Activated CD4-positive, alpha-beta T cell treated with anti-CD3 and anti-CD28 coated beads for 36 hours (primary cell): ENCODE data around the gene RACGAP1. TPM values are rescaled to one million over a fixed set of nuclear protein-coding genes. Genes with fewer than 3 reads are reported as not detected.
"Not testable (repeated sequence)": the region's sequence is repeated elsewhere in the genome, so short reads cannot be mapped to it uniquely, and the experiment has no call there.

Experiments used
- ATAC-seq: fragments of 200-7000 bp; cut with Tn5 transposase; one replicate; pipeline ENCODE4 v1.10.0; 2021; ENCODE audit warnings: mild to moderate bottlenecking, moderate library complexity
- CTCF ChIA-PET: fragments of 350-600 bp; sonication (Branson Sonifier 250); formaldehyde crosslinking; loops from one replicate; lab custom pipeline; 2021; ENCODE audit warnings: antibody characterized with exemption; lab: Charles Lee
- POLR2A ChIA-PET: fragments of 350-600 bp; sonication (Branson Sonifier 250); formaldehyde crosslinking; loops from one replicate; lab custom pipeline; 2021; ENCODE audit warnings: antibody characterized with exemption, inconsistent platforms; lab: Charles Lee
- DNase-seq: peaks from one replicate; pipeline ENCODE4 v3.0.0-alpha.2; 2020
- H3K27ac Mint-ChIP-seq: one replicate; pipeline ENCODE4 v1.8.0; 2021; ENCODE audit warnings: mixed read lengths
- H3K27me3 Mint-ChIP-seq: one replicate; pipeline ENCODE4 v1.8.0; 2021; ENCODE audit warnings: mixed read lengths
- H3K36me3 Mint-ChIP-seq: one replicate; pipeline ENCODE4 v1.8.0; 2021; ENCODE audit warnings: low read depth, mixed read lengths
- H3K4me1 Mint-ChIP-seq: one replicate; pipeline ENCODE4 v1.8.0; 2021; ENCODE audit warnings: mixed read lengths
- H3K4me3 Mint-ChIP-seq: one replicate; pipeline ENCODE4 v1.8.0; 2021; ENCODE audit warnings: mild to moderate bottlenecking, moderate library complexity, mixed read lengths
- H3K9me3 Mint-ChIP-seq: one replicate; pipeline ENCODE4 v1.8.0; 2021; ENCODE audit warnings: low read depth, mixed read lengths
- intact Hi-C, 2 experiments: fragments of 100-400 bp; cut with DNase I in 1 of 2; cut with micrococcal nuclease in 1 of 2; formaldehyde crosslinking; loops; one replicate each; pipeline versions ENCODE4 v1.14.2 to v1.15.1; 2022 to 2024; cut with DNase I, micrococcal nuclease
- total RNA-seq, 2 experiments: library from RNA; stranded (reverse); gene quantifications; one replicate each; pipeline ENCODE4 v1.2.3, GENCODE V29; 2021

Gene RACGAP1
- total RNA-seq, 2 experiments from 2014 or later, result 99.7 to 118 TPM

- POLR2A ChIA-PET, result interaction anchor here (0.5 kb wide), 1 partner anchor 23 kb away, joined by 3 read pairs; no protein-coding TSS in a partner anchor
- ATAC-seq, result no peak
- no peak for DNase-seq
- Mint-ChIP-seq H3K36me3 (no peaks in the 10 kb centered on the region), H3K4me1 (no peaks in the 10 kb centered on the region), H3K9me3 (no peaks in the 10 kb centered on the region), H3K4me3 (no peak overlapping the region), H3K27me3 (peaks cover 16% of the 10 kb centered on the region), H3K27ac (no peak overlapping the region)
- CTCF ChIA-PET, result interaction anchor here (0.5 to 3.2 kb wide), 5 partner anchors 9 to 63 kb away, joined by 3 to 11 read pairs (median 3); no protein-coding TSS in a partner anchor
- intact Hi-C loops, result no loop called here
Observed at GRCh38 chr12:50032515-50032853, 7.2 kb upstream of the RACGAP1 start.

- DNase-seq, H3K4me1 Mint-ChIP-seq, H3K36me3 Mint-ChIP-seq, H3K4me3 Mint-ChIP-seq, intact Hi-C loops, H3K9me3 Mint-ChIP-seq, H3K27ac Mint-ChIP-seq, ATAC-seq: not testable (repeated sequence)
- CTCF ChIA-PET, result interaction anchor here (0.6 to 1.5 kb wide), 6 partner anchors 9 to 198 kb away, joined by 3 to 8 read pairs (median 4); no protein-coding TSS in a partner anchor
- POLR2A ChIA-PET, result interaction anchor here (0.9 kb wide), 1 partner anchor 21 kb away, joined by 5 read pairs; no protein-coding TSS in a partner anchor
- H3K27me3 Mint-ChIP-seq, result peaks cover 14% of the 10 kb centered on the region
Observed at GRCh38 chr12:50030449-50030848, 5.2 kb upstream of the RACGAP1 start.

- Mint-ChIP-seq H3K4me1 (peaks cover 23% of the 10 kb centered on the region), H3K27ac (no peak overlapping the region), H3K4me3 (no peak overlapping the region), H3K9me3 (peaks cover 2% of the 10 kb centered on the region), H3K27me3 (peaks cover 3% of the 10 kb centered on the region), H3K36me3 (peaks cover 24% of the 10 kb centered on the region)
- intact Hi-C loops, result loop anchor here (10.0 kb wide), 2 partner anchors 182 to 462 kb away; partner anchors contain the start of genes BCDIN3D (in 1 of the 2) and MCRS1 (in 1 of the 2)
- ATAC-seq (no peak), DNase-seq (no peak)
- CTCF ChIA-PET, result interaction anchor here (1.4 to 4.9 kb wide), 3 partner anchors 12 to 30 kb away, joined by 8 to 30 read pairs (median 9); no protein-coding TSS in a partner anchor
- POLR2A ChIA-PET, result no interaction called here
Observed at GRCh38 chr12:50026691-50027090, 1.4 kb upstream of the RACGAP1 start.

- DNase-seq (no peak), ATAC-seq (peak; percentile 31)
- POLR2A ChIA-PET, result interaction anchor here (0.6 to 2.2 kb wide), 8 partner anchors 14 to 836 kb away, joined by 3 to 16 read pairs (median 4); partner anchors contain the start of genes SMARCD1 and TUBA1A
- peak overlapping the region; percentile 95 for H3K27ac Mint-ChIP-seq
- peak overlapping the region; percentile 90 for H3K4me3 Mint-ChIP-seq
- peaks cover 2% of the 10 kb centered on the region for H3K9me3 Mint-ChIP-seq
- H3K4me1 Mint-ChIP-seq, result peaks cover 23% of the 10 kb centered on the region
- CTCF ChIA-PET, result interaction anchor here (0.7 to 4.9 kb wide), 11 partner anchors 10 to 158 kb away, joined by 3 to 30 read pairs (median 5); partner anchors contain the start of genes COX14 and SMARCD1
- H3K27me3 Mint-ChIP-seq, result no peaks in the 10 kb centered on the region
- H3K36me3 Mint-ChIP-seq, result peaks cover 31% of the 10 kb centered on the region
- intact Hi-C loops, result loop anchor here (1.0 to 10.0 kb wide), 12 partner anchors 32 to 701 kb away; partner anchors contain the start of genes BCDIN3D (in 2 of the 2), CERS5 (in 2 of the 2), COX14 (in 1 of the 2) and LARP4 (in 1 of the 2)
Observed at GRCh38 chr12:50024805-50025186, 498 bp downstream of the RACGAP1 start.

GRCh38 chr12:50024227-50024626, 1.1 kb downstream of the RACGAP1 start:
- peak overlapping the region; percentile 90 for H3K4me3 Mint-ChIP-seq
- peaks cover 2% of the 10 kb centered on the region for H3K9me3 Mint-ChIP-seq
- intact Hi-C loops, result loop anchor here (2.0 to 10.0 kb wide), 3 partner anchors 179 to 459 kb away; partner anchors contain the start of genes BCDIN3D (in 1 of the 2), MCRS1 (in 1 of the 2) and PRPF40B (in 1 of the 2)
- H3K27me3 Mint-ChIP-seq, result no peaks in the 10 kb centered on the region
- peaks cover 33% of the 10 kb centered on the region for H3K36me3 Mint-ChIP-seq
- peaks cover 23% of the 10 kb centered on the region for H3K4me1 Mint-ChIP-seq
- ATAC-seq (no peak), DNase-seq (no peak)
- ChIA-PET CTCF (interaction anchor here (0.6 to 4.9 kb wide), 6 partner anchors 10 to 259 kb away, joined by 3 to 30 read pairs (median 6); no protein-coding TSS in a partner anchor), POLR2A (interaction anchor here (2.2 kb wide), 1 partner anchor 35 kb away, joined by 5 read pairs; no protein-coding TSS in a partner anchor)
- peak overlapping the region; percentile 95 for H3K27ac Mint-ChIP-seq

- H3K4me3 Mint-ChIP-seq, result no peak overlapping the region
- ATAC-seq (no peak), DNase-seq (no peak)
- H3K36me3 Mint-ChIP-seq, result peaks cover 36% of the 10 kb centered on the region
- peaks cover 2% of the 10 kb centered on the region for H3K9me3 Mint-ChIP-seq
- H3K4me1 Mint-ChIP-seq, result peaks cover 26% of the 10 kb centered on the region
- intact Hi-C loops, result loop anchor here (10.0 kb wide), 2 partner anchors 178 to 458 kb away; partner anchors contain the start of genes BCDIN3D (in 1 of the 2) and MCRS1 (in 1 of the 2)
- CTCF ChIA-PET, result interaction anchor here (0.7 to 1.1 kb wide), 2 partner anchors 24 to 89 kb away, joined by 3 to 4 read pairs; partner anchors contain the start of gene COX14
- H3K27ac Mint-ChIP-seq, result no peak overlapping the region
- POLR2A ChIA-PET, result interaction anchor here (0.7 kb wide), 1 partner anchor 245 kb away, joined by 5 read pairs; no protein-coding TSS in a partner anchor
- no peaks in the 10 kb centered on the region for H3K27me3 Mint-ChIP-seq
Observed at GRCh38 chr12:50022903-50023302, 2.4 kb downstream of the RACGAP1 start.

GRCh38 chr12:50021031-50021430, 4.3 kb downstream of the RACGAP1 start:
- Mint-ChIP-seq H3K4me1 (peaks cover 23% of the 10 kb centered on the region), H3K9me3 (peaks cover 2% of the 10 kb centered on the region), H3K27me3 (no peaks in the 10 kb centered on the region), H3K27ac (no peak overlapping the region), H3K4me3 (no peak overlapping the region), H3K36me3 (peaks cover 40% of the 10 kb centered on the region)
- DNase-seq (no peak), ATAC-seq (no peak)
- ChIA-PET CTCF (interaction anchor here (0.6 to 1.9 kb wide), 11 partner anchors 11 to 280 kb away, joined by 3 to 9 read pairs (median 4); partner anchors contain the start of genes AQP5 and TMBIM6), POLR2A (interaction anchor here (1.0 kb wide), 1 partner anchor 22 kb away, joined by 3 read pairs; no protein-coding TSS in a partner anchor)
- intact Hi-C loops, result loop anchor here (10.0 kb wide), 2 partner anchors 176 to 456 kb away; partner anchors contain the start of genes BCDIN3D (in 1 of the 2) and MCRS1 (in 1 of the 2)

GRCh38 chr12:50019524-50019923, 5.8 kb downstream of the RACGAP1 start:
- intact Hi-C loops, result no loop called here
- Mint-ChIP-seq H3K4me3 (no peak overlapping the region), H3K27me3 (no peaks in the 10 kb centered on the region), H3K27ac (no peak overlapping the region), H3K36me3 (peaks cover 41% of the 10 kb centered on the region), H3K4me1 (peaks cover 20% of the 10 kb centered on the region), H3K9me3 (no peaks in the 10 kb centered on the region)
- DNase-seq (no peak), ATAC-seq (no peak)
- ChIA-PET CTCF (interaction anchor here (1.0 to 3.7 kb wide), 3 partner anchors 20 to 113 kb away, joined by 3 to 18 read pairs (median 5); no protein-coding TSS in a partner anchor), POLR2A (no interaction called here)

GRCh38 chr12:50018968-50019367, 6.3 kb downstream of the RACGAP1 start:
- Mint-ChIP-seq H3K4me1 (peaks cover 19% of the 10 kb centered on the region), H3K27ac (no peak overlapping the region), H3K27me3 (no peaks in the 10 kb centered on the region), H3K9me3 (no peaks in the 10 kb centered on the region), H3K36me3 (peaks cover 42% of the 10 kb centered on the region), H3K4me3 (no peak overlapping the region)
- intact Hi-C loops, result no loop called here
- no peak for DNase-seq
- no peak for ATAC-seq
- CTCF ChIA-PET, result interaction anchor here (0.6 to 3.7 kb wide), 6 partner anchors 20 to 113 kb away, joined by 3 to 18 read pairs (median 4); no protein-coding TSS in a partner anchor
- POLR2A ChIA-PET, result no interaction called here

GRCh38 chr12:50018154-50018553, 7.1 kb downstream of the RACGAP1 start:
- no peak for DNase-seq
- peaks cover 17% of the 10 kb centered on the region for H3K4me1 Mint-ChIP-seq
- H3K27me3 Mint-ChIP-seq, result no peaks in the 10 kb centered on the region
- no peak for ATAC-seq
- H3K9me3 Mint-ChIP-seq, result no peaks in the 10 kb centered on the region
- ChIA-PET CTCF (interaction anchor here (0.6 to 3.7 kb wide), 5 partner anchors 21 to 73 kb away, joined by 3 to 18 read pairs (median 5); no protein-coding TSS in a partner anchor), POLR2A (interaction anchor here (0.7 kb wide), 2 partner anchors 10 to 45 kb away, joined by 3 to 6 read pairs; no protein-coding TSS in a partner anchor)
- H3K27ac Mint-ChIP-seq, result no peak overlapping the region
- no peak overlapping the region for H3K4me3 Mint-ChIP-seq
- peaks cover 41% of the 10 kb centered on the region for H3K36me3 Mint-ChIP-seq
- intact Hi-C loops, result no loop called here

- H3K36me3 Mint-ChIP-seq, result peaks cover 36% of the 10 kb centered on the region
- POLR2A ChIA-PET, result interaction anchor here (0.7 kb wide), 1 partner anchor 10 kb away, joined by 6 read pairs; no protein-coding TSS in a partner anchor
- no peaks in the 10 kb centered on the region for H3K9me3 Mint-ChIP-seq
- CTCF ChIA-PET, result interaction anchor here (1.1 to 3.7 kb wide), 3 partner anchors 22 to 72 kb away, joined by 3 to 18 read pairs (median 5); no protein-coding TSS in a partner anchor
- intact Hi-C loops, result no loop called here
- no peaks in the 10 kb centered on the region for H3K27me3 Mint-ChIP-seq
- no peak overlapping the region for H3K4me3 Mint-ChIP-seq
- H3K4me1 Mint-ChIP-seq, result peaks cover 12% of the 10 kb centered on the region
- H3K27ac Mint-ChIP-seq, result no peak overlapping the region
- no peak for DNase-seq
- ATAC-seq, result no peak
Observed at GRCh38 chr12:50017641-50018040, 7.7 kb downstream of the RACGAP1 start.
